HL-60/S4 treated with phorbol 12-myristate 13-acetate at 8.2 ng/mL for 4 days and 3 days (cell line): Measurements from ENCODE around the gene FXYD2.

Experiments used
- in situ Hi-C: fragments of 300-500 bp; cut with MboI; formaldehyde crosslinking; loops from 2 replicates; pipeline ENCODE4 v1.15.0; 2022; ENCODE audit warnings: low sequenced_read_pairs

The FXYD2 gene

DNA sequence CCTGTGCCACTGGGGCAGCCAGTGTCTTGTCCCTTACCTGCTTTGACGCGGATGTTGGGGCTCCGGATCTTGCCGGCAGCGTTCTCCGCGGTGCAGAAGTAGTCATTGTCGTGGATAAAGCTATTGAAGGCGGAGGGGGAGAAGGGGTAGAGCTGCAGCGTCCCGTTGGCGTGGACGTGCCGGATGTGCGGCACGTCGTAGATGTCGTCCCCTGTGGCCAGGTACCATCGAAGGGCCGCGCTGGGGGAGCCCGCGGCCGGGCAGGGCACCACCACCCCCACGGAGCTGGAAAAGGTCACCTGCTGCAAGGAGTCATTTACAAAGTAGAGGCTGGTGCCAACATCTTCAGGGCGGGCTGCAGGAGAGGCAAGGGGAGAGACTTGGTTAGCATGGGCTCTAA lies 44.1 kb downstream of the FXYD2 start:
- in situ Hi-C loops = loop anchor here (25.0 kb wide), 1 partner anchor 343 kb away; no protein-coding TSS in a partner anchor

DNA sequence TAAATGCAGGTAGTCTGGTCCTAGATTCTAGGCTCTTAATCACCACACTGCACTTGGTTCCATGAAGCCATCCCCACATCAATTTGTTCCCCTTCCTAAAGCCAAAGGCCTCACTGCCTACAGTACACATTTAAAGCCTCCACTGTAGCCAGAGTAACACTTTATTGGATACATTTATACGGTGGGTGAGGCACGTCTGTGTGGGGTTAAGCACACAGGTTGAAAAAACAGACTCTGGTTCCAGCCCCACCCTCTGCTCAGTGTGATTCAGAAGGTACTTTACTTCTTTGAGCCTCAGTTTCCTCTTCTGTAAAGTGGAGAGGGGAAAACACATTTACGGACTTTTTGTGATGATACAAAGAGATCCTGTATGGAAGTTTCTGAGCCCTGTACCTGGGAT lies 50.0 kb downstream of the FXYD2 start:
- in situ Hi-C loops = no loop called here

DNA sequence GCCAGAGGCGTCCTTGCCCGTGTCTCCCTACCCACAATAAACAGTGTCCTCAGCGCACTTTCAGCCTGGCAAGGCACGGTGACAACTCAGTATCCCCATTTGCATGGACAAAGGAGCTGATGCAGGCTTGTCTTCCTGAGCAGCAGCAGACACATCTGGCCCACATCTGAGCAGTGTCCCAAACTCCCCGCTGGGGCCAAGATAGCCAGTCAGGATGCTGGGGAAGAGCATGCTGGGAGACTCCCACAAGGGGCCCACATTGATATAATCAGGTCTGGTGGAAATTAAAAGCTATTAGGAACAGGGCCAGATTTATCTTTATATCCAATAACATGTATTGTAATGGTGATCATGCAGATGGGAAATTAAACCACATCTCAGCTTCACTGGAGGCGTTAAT lies 52.2 kb downstream of the FXYD2 start:
- in situ Hi-C loops = no loop called here

DNA sequence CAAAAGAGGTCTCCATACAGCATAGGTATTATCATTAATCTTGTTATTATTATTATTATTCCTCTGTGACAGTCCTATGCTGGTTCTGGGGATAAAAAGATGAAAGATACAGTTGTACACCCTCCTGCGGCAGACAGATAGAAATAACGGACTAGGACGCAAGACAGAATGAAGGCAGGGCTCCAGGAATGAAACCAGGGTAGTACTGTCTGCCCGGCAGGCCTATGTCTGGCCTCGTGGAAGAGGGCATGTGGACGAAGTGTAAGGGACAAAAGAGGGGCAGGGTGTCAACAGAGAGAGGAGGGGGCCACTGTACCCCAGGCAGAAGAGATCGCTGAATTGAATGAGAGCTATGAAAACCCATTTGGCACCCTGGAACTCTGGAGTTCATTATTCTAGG lies 52.7 kb downstream of the FXYD2 start:
- in situ Hi-C loops = no loop called here

DNA sequence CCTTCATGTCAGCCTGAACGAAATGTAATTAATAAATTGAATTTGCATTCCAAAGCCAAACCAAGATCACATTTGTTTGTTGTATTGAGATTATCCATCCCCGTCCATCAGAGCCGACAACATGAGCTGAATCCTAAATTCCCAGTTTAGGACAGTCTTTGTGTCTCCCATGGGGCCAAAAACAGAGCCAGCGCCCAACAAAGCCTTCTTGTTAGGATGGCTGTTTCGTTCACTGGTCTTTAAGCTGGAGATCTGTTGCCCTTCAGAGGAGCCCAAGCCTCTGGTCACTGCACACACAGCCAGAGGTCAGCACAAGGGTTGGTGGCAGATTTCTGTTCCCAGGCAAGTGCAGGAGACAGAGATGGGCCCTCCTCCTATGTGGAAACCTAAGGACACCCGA lies 53.3 kb downstream of the FXYD2 start:
- in situ Hi-C loops = no loop called here

DNA sequence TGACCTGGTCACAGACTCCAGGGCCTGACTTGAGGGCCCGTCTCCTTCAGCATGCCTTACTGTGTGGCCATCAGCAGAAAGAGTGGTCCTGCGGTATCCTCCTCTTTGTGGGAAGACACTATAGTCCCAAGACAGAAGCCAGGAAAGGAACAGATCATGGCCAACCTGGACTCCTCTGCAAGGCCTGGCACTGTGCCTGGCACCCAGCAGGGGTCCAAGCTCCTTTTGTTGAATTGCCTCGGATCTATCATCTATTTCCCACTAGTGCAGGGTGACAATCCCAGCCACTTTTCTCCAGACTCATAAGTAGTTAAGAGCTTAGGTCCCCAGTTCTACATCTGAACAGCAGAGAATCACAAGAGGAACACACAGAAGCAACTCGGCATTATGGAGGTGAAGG lies 54.5 kb downstream of the FXYD2 start:
- in situ Hi-C loops = no loop called here
